NCI-H1436 treated with DMSO at 0.1 percent for 48 hours (cell line): ENCODE measurements around the gene NKD2.
"Not testable (repeated sequence)": the region's sequence is repeated elsewhere in the genome, so short reads cannot be mapped to it uniquely, and the experiment has no call there.

Source experiments
- DNase-seq: peaks from one replicate; lab custom pipeline; 2025; lab: John Stamatoyannopoulos, UW

NKD2 gene

GRCh38 chr5:1013948-1014301, 5.3 kb downstream of the NKD2 start:
- no peak for DNase-seq

DNA sequence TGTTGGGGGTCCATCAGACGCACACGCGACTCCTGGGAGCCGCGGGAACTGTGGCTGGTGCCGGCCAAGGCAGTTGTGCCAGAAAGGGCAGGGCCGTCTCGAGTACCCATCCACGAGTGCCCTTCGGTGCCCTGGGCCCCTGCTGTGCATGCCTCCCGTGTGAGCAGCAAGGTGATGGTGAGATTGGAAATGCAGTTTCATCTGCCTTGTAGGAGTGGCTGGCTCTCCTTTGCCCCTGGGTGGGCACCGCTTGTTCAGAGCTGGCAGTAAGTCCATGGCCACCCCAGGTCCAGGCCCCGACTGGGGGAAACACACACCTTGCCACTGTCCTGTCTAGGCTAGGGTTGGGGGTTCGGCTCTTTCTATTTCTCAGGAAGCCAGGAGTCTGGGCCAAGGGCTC, 5.7 kb downstream of the NKD2 start:
- DNase-seq: no peak

DNA sequence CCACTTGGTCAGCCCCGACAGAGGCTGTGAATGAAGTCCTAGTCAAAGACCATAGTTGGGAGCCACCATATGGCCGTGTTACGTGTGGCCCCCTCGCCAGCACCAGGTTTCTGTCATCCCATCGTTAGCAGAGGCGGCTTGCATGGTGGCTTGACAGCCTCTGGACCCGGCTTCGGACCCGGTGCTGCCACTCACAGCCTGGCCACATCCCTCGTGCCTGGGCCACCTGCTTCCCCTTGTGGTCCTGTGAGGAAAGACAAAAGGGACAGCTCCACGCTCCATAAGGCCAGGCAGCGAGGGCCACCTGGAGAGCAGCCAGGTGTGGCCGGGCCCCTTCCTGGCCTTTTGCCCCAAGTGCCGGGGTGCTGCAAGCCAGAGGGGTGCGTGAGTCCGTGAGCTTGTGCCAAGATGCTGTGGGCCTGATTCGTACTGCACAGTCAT, 6.2 kb downstream of the NKD2 start:
- DNase-seq: no peak

- DNase-seq: no peak
Measured at GRCh38 chr5:1015507-1015906, 6.9 kb downstream of the NKD2 start.

- no peak for DNase-seq
Measured at GRCh38 chr5:1016036-1016435, 7.4 kb downstream of the NKD2 start.

- DNase-seq: no peak
Measured at GRCh38 chr5:1016476-1016875, 7.9 kb downstream of the NKD2 start.

DNA sequence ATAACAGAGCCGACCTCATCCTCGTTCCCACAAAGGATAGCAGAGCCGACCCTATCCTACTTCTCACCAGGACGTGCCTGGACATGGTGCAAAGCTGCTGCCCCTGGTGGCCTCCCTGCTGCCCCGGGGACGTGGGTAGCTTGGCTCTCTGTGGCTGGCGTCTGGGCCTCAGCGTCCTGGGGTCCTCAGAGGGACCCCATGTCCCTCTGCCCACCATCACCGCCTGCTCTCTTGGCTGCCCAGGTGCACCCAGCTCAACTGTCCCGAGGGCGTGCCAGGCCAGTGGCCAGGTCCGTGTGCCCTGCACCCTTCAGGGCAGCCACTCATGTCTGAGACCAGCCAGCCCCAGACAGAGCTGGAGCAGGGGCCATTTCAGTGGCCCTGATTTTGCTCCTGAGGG, 8.5 kb downstream of the NKD2 start:
- no peak for DNase-seq

GRCh38 chr5:1017691-1018455, 9.3 kb downstream of the NKD2 start:
- no peak for DNase-seq

DNA sequence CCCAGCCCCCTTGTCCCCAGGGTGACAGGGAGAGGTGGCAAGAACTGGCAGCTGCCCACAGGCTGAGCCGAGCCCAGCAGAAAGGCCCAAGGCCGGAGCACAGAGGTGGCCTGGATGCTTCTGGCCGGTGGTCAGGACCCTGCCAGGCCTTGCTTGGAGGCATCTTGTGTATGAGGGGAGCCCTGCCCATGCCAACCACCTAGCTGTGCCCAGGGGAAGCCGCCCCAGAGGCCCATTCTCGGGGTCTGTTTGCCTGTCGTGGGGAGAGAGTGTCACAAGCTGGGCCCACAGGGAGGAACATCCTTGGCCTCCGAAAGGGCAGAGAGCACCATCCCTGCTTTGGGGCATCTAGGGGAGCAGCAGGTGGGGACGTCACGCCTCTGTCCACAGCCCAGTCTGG, 10.0 kb downstream of the NKD2 start:
- DNase-seq: no peak

- DNase-seq: no peak
Measured at GRCh38 chr5:1019001-1019905, 10.7 kb downstream of the NKD2 start.

DNA sequence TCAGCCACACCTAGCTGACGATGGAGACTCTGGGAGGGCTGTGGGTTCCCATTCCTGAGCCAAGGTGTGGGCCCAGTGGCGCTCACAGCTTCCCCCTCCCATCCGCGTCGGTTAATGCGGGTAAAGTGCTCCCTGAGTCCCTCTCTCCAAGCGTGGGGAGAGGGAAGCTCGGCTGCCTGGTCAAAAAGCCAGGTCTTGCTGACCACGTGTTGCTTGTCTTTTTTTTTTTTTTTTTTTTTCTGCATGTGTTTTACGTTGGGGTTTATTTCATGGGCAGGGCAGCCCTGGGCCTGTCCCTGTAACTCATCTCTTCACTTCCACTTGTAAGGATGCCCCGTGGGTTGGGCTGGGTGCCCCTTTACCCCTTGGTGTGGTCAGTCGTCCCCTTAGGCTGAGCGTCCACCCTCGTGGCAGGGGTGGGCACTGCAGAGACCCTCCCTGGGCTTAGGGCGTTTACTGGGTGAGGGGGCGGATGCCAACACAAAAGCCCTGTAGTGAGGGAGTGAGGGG, 11.9 kb downstream of the NKD2 start:
- DNase-seq: no peak

- no peak for DNase-seq
Measured at GRCh38 chr5:1021136-1021968, 12.8 kb downstream of the NKD2 start.

DNA sequence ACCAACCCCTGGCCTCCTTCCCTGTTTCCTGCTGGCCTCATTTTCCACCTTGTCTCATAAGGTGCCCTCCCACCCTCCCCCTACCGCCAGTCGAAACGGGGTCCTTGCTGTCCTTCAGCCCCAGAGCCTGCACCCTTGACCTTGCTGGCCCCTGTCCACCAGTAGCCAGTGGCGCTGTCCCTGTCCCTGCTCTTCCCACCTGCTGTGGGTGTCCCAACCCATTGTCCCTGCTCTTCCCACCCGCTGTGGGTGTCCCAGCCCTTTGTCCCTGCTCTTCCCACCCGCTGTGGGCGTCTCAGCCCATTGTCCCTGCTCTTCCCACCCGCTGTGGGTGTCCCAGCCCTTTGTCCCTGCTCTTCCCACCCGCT, 13.4 kb downstream of the NKD2 start:
- DNase-seq: not testable (repeated sequence)

- DNase-seq: no peak
Measured at GRCh38 chr5:1026700-1027621, 18.4 kb downstream of the NKD2 start.

DNA sequence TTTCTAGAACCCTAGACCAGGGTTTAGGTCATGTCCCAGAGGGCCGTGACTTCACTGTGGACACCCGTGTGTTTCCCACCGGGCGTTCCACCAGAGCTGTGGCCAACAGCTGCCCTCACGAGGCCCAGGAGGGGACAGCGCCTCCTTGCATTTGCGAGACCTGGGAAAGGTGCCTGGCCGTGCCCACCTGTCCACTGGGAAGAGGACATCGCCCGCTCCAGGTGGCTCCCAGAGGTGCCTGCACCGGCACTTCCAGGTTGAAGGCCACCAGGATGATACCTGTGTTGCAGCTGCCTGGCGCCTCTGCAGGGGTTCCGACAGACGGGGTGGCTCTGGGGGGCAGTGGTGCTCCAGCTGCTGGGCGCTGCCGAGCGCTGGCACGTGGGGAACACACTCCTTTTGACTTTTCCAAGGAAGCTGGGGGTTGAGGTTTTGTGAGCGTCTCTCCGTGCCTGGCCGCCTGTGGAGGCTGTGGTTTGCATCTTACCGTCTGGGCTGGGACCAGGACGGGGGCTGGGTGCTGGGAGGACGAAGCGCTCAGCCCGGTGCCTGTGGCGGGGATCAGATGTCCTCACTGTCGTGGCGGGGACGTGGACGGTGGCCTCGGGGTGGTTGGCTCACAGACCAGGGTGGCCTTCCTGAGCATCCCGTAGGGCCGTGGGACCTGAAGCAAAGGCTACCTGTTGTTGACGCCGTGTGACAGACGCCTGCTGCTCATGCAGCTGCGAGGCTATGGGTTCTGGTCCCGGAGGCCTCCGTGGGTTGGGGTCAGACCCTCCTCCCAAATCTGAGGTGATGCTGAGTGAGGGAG, 19.2 kb downstream of the NKD2 start:
- DNase-seq: no peak

GRCh38 chr5:1028481-1029281, 20.1 kb downstream of the NKD2 start:
- no peak for DNase-seq

DNA sequence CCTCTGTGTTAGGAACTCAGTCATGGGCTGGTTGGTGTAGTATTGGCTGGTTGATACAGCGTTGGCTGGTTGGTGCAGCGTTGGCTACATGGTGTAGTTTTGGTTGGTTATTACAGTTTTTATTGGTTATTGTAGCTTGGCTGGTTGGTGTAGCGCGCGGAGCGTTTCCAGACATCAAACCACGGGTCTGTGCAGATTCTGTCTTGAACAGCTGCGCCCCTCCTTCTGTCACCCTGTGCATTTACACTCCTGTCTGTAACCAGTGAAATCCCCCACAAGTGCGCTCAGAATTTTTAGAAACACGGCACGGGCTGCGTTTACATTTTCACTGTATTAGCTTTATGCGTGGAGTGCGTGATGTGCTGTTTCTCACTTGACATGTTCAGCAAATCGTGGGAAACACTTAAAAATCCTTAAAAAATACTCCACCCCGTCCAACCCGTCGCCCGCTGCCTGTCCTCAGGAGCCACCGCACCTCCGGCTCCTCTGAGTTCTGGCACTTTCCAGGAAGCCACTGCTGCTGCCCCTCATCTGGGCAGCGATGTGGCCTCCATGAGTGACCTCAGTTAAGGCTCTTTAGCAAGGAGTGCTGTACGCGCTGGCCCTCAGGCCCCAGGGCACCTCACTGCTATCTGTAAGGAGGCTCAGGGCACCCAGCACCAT, 20.8 kb downstream of the NKD2 start:
- no peak for DNase-seq

GRCh38 chr5:1029945-1030625, 21.5 kb downstream of the NKD2 start:
- no peak for DNase-seq
